ENCODE measurements around the gene GALNT18. TPM values are rescaled to one million over a fixed set of nuclear protein-coding genes. Genes with fewer than 3 reads are reported as not detected.

GALNT18 gene
- total and polyA plus RNA-seq, 2 of the 4 experiments (the other 2 are of a cell fraction), result 9.5 to 11.3 TPM

GRCh38 chr11:11420899-11421285 is 200.9 kb downstream of the GALNT18 start:
- Histone ChIP-seq H3K9ac (ENCODE audit: low read depth, low read length) (no peak overlapping the region), H2BK120ac (ENCODE audit: low read depth, low read length) (no peak overlapping the region), H4K8ac (ENCODE audit: low read depth in 2 of 2, low read length in 2 of 2) (no peak overlapping the region), H3K14ac (replicated peaks; ENCODE audit: low read depth, low read length) (no peak overlapping the region), H3K36me3 (ENCODE audit: control insufficient read depth, insufficient read depth, low read length) (no peaks in the 10 kb centered on the region), H2AK5ac (ENCODE audit: low read depth, low read length) (no peak overlapping the region), H3K18ac (ENCODE audit: low read depth, low read length) (no peak overlapping the region), H2AFZ (replicated peaks; ENCODE audit: low read length, poor library complexity) (no peak overlapping the region), H3K79me1 (ENCODE audit: low read depth in 1 of 2, low read length in 2 of 2) (no peaks in the 10 kb centered on the region), H3K23ac (ENCODE audit: low read depth, low read length) (no peak overlapping the region), H3K4me3 (ENCODE audit: insufficient read depth, low read depth, low read length) (no peak overlapping the region), H3K9me1 (ENCODE audit: insufficient read depth, low read length) (no peaks in the 10 kb centered on the region), H3K4me1 (ENCODE audit: control insufficient read depth, insufficient read depth, low read length) (peaks cover 9% of the 10 kb centered on the region; the same call in 1 of the 2 replicates), H4K5ac (ENCODE audit: low read depth, low read length) (no peak overlapping the region), H3K4me2 (ENCODE audit: low read depth, low read length) (no peak overlapping the region), H3K4ac (ENCODE audit: low read depth, low read length) (no peak overlapping the region), H4K20me1 (ENCODE audit: insufficient read depth, low read length) (no peaks in the 10 kb centered on the region), H2BK15ac (ENCODE audit: low read depth, low read length) (no peak overlapping the region), H3K56ac (ENCODE audit: extremely low read depth, insufficient read depth, low read length) (no peak overlapping the region), H3K27ac (ENCODE audit: insufficient read depth, low read length) (no peak overlapping the region), H2BK20ac (ENCODE audit: low read depth, low read length) (no peak overlapping the region), H2BK5ac (ENCODE audit: low read depth, low read length, poor library complexity, severe bottlenecking) (no peak overlapping the region), H4K91ac (ENCODE audit: insufficient read depth, low read depth, low read length) (no peak overlapping the region), H2AK9ac (replicated peaks; ENCODE audit: low read depth, low read length, poor library complexity) (no peak overlapping the region), H3K9me3 (ENCODE audit: control insufficient read depth, insufficient read depth, low read length) (no peaks in the 10 kb centered on the region), H3K27me3 (ENCODE audit: control insufficient read depth, insufficient read depth, low read length) (no peaks in the 10 kb centered on the region)
- dilution Hi-C loops (cut with HindIII; ENCODE audit: low sequenced_read_pairs, unreplicated experiment) (no loop called here), intact Hi-C loops (cut with micrococcal nuclease) (no loop called here), in situ Hi-C loops (cut with MboI; ENCODE audit: low sequenced_read_pairs) (no loop called here)
- POLR2A ChIA-PET (ENCODE audit: unreplicated experiment), result no interaction called here
- no peak for DNase-seq
- no peak for ATAC-seq (ENCODE audit: low read depth)
- no TSS peak for BruUV-seq (replicated peaks)
- no CpG with 5 or more reads among the region's 5 CpGs for WGBS, 2 experiments (ENCODE audit: extremely low coverage in 2 of 2, insufficient read length in 1 of 2)
- TF ChIP-seq RFX5 (IDR thresholded peaks at IDR 0.05; ENCODE audit: low read depth, low read length), result no peak
- no peak for TF ChIP-seq RCOR1 (IDR thresholded peaks at IDR 0.05; ENCODE audit: insufficient replicate concordance, low read length)
- no peak for TF ChIP-seq POLR2A (IDR thresholded peaks at IDR 0.05; ENCODE audit: low read depth, low read length)
- no peak for TF ChIP-seq MAZ (IDR thresholded peaks at IDR 0.05; ENCODE audit: borderline replicate concordance, low read depth, low read length)
- TF ChIP-seq NFE2L2 (IDR thresholded peaks at IDR 0.05; ENCODE audit: low read depth, low read length), result no peak
- no peak for TF ChIP-seq FOS (IDR thresholded peaks at IDR 0.05; ENCODE audit: low read depth, low read length)
- TF ChIP-seq BHLHE40 (IDR thresholded peaks at IDR 0.05; ENCODE audit: low read depth, low read length), result no peak
- no peak for TF ChIP-seq CHD1 (IDR thresholded peaks at IDR 0.05; ENCODE audit: low read depth, low read length)
- no peak for TF ChIP-seq SMC3 (IDR thresholded peaks at IDR 0.05; ENCODE audit: low read depth, low read length)
- TF ChIP-seq USF2 (IDR thresholded peaks at IDR 0.05; ENCODE audit: low read depth, low read length), result no peak
- no peak for TF ChIP-seq MAFK (IDR thresholded peaks at IDR 0.05; ENCODE audit: low read depth, low read length)
- TF ChIP-seq CTCF (conservative IDR thresholded peaks at IDR 0.05; ENCODE audit: low read depth, low read length), result no peak
- TF ChIP-seq MXI1 (IDR thresholded peaks at IDR 0.05; ENCODE audit: borderline replicate concordance, low read depth, low read length), result no peak
- no peak for TF ChIP-seq CEBPB (IDR thresholded peaks at IDR 0.05; ENCODE audit: low read depth, low read length)
- no peak for TF ChIP-seq ELK1 (IDR thresholded peaks at IDR 0.05; ENCODE audit: borderline replicate concordance, low read depth, low read length)
- no peak for TF ChIP-seq RAD21 (IDR thresholded peaks at IDR 0.05; ENCODE audit: low read length)
- CTCF ChIA-PET, result interaction anchor here (1.4 kb wide), 1 partner anchor 393 kb away, joined by 4 read pairs; no protein-coding TSS in a partner anchor

Data from IMR-90 (cell line).